Kidney tubule cell (primary cell): Measurements from ENCODE around the gene SAMSN1.
"Not testable (repeated sequence)": the region's sequence is repeated elsewhere in the genome, so short reads cannot be mapped to it uniquely, and the experiment has no call there.

Source experiments
- DNase-seq: peaks from one replicate; pipeline ENCODE4 v3.0.0-alpha.2; 2018; ENCODE audit warnings: low spot score

The SAMSN1 gene

DNA sequence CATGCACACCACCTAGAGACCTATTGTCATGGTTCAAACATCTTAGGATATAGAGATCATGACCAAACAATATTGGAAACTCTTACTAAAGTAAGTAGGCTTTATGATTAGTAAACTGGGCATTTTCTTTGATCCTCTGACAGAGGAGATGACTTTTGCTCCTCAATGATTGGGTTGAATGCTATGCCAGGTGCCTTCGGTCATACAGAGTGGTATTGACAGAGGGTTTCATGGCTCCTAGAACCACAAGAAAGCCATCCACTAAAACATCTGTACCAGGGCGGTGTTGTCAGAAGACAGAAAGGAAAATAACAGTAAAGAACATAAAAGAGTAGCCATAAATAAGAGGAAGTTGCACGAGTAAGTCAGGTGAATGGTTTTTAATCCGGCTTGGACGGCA is 20.8 kb upstream of the SAMSN1 start:
- DNase-seq: no peak

DNA sequence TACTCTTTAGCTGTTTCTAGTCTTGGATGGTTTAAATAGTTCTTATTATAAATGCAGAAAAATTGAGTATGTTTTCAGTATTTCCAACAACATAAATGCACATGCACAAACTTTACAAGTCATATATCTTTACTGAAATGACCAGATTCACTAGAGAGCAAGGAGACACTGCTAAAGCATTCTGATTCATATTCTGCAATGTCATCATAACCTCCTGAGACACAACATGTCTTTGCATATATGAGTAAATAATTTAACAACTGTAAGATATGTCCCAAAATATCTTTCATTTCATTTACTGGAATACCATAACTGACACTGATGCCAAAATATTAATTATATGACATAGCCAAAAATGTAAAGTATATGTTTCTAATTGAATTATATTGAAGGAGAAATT is 16.8 kb upstream of the SAMSN1 start:
- DNase-seq: no peak

- no peak for DNase-seq
Observed at GRCh38 chr21:14560555-14560954, 14.4 kb upstream of the SAMSN1 start.

- DNase-seq: no peak
Observed at GRCh38 chr21:14560139-14560538, 14.0 kb upstream of the SAMSN1 start.

DNA sequence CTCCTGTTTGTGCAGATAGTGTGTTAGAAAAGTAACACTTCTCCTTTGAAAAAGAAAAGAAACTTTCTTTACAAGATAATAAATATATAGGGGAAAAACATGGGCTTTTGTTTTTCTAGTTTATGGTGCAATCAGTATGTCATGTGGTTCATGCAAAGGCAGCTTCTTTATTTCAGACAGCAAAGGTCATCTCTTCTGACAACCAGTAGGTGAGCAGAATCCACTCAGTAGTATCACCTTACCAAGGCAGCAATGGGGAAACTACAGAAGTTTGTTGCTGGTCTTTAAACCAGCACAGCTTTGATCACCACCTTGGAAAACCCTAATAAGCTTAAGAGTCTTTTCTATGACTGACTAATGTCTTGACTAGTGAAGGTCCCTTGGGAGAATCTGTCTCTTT is 13.0 kb upstream of the SAMSN1 start:
- DNase-seq: no peak

DNA sequence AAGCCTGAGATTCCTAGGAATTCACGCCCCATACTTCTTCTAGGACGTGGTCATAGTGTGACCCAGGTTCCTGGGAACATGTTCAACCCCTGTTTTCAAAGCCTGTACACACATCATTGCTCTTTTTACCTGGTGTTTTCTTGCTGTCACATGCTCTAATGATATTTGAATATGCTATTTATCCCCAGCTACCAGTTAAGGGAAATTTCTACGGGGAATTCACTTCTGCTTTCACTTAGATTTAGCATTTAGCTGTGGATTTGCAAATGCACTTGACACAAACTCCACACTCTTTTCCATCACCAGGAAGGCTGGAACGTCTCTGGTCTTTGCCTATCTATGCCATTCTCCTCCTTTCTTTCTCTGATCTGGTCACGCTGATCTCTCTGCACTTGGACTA is 11.3 kb upstream of the SAMSN1 start:
- no peak for DNase-seq

- peak; percentile 26 for DNase-seq
Observed at GRCh38 chr21:14554948-14555347, 8.8 kb upstream of the SAMSN1 start.

DNA sequence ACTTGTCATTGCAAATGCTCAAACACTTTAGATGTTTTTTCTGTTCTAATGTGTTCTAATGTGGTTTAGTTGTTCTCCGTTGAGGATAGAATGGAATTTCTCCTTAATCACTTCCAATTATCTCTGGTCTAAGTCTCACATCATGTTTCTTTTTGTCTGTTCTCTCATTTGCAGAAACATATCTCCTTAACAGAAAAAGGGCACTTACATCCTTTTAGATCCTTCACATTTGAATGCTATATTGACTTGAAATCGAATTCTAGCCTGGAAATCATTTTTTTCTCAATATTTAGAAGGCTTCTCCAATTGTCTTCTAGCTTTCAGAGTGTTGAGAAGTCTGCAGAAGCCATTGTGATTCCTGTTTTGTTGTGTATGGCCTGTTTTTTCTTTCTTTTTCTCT is 7.3 kb upstream of the SAMSN1 start:
- no peak for DNase-seq

GRCh38 chr21:14551741-14552140 is 5.6 kb upstream of the SAMSN1 start:
- peak; percentile 68 for DNase-seq

DNA sequence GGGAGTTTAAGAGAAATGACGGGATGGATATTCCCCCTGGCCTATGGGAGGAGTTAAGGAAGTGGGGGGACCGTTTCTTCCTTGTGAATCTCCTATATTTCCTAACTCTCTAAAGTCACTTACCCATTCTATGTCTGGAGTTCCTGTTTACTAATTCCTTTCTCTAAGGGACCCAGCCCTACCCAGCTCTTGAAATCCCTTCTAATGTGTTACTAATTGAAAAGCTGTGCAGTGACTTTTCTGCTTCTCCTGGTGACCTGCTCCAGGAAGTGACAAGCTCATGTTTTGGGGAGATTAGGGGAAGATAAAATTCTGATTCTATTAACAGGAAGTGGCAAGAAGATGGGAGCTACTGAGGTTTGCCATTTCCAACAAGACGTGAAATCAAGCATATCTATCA is 4.0 kb upstream of the SAMSN1 start:
- peak; percentile 51 for DNase-seq

DNA sequence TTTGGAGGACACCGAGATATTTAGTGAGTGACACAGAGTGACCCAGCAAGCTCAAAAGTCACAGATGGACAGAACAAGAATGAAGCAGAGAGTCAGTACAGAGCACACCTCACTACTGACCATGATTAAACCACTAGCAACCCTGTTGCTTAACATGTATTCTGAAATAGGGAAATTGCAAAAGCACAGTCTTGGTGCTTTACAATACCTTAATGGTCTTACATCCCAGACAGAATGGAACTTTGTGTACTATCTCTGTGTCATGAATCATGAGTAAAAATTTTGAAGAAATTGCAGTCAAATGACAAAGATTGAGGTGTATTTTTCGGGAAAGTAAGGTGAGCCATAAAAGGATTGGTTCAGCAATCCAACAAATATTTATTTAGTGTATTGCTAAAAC is 2.7 kb upstream of the SAMSN1 start:
- no peak for DNase-seq

DNA sequence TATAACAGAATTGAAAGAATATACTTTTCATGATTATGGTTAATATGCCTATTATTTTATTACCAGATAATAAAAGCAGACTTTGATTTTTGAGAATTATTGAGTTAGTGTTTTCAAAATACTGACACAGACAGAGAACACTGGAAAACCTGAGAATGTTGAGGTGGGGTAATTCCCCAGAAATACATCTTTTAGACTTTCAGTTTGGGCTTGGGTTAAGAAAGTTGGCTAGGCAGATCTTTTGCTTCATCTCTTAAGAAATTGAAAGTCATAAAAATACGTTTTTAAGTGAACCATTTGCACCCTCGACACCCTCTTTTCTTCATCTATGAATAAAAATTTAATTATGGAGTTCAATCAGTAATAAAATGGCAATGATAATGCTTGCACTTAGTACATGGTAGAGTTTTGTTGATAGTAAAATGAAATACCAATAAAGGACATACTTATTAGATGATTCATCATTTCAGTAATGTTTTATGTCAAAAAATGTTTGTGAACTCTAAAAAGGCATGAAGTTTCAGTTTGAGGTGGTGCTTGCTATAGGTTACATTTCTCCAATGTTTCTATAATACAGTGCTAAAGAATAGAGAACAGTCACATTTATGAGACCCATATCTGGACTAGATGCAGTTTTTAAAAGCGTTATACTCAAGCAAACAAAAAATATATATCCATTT is 1.9 kb upstream of the SAMSN1 start:
- DNase-seq: no peak

DNA sequence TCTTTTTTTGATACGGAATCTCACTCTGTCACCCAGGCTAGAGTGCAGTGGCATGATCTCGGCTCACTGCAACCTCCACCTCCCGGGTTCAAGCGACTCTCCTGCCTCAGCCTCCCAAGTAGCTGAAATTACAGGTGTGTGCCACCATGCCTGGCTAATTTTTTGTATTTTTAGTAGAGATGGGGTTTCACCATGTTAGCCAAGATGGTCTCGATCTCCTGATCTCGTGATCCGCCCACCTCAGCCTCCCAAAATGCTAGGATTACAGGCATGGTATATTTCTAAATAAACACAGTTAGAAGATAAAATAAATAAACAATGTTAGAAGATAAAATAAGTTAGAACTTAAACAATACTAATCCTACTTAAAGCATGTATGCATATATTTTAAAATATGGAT is 604 bp upstream of the SAMSN1 start:
- DNase-seq: not testable (repeated sequence)

GRCh38 chr21:14543983-14544382 is 2.1 kb downstream of the SAMSN1 start:
- no peak for DNase-seq

DNA sequence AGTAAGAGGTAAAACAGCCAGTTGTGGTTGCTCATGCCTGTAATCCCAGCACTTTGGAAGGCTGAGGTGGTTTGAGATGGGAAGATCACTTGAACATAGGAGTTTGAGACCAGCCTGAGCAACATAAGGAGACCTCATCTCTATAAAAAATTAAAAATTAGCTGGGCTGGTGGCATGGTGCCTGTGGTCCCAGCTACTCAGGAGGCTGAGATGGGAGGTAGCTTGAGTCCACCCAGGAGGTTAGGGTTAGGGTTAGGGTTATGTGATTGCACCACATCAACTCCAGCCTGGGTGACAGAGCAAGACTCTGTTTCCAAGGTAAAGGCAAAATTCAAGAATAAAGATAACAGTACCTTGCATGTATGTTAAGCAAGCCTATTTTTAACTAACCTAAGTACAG is 3.5 kb downstream of the SAMSN1 start:
- DNase-seq: no peak

GRCh38 chr21:14541841-14542490 is 4.1 kb downstream of the SAMSN1 start:
- no peak for DNase-seq

DNA sequence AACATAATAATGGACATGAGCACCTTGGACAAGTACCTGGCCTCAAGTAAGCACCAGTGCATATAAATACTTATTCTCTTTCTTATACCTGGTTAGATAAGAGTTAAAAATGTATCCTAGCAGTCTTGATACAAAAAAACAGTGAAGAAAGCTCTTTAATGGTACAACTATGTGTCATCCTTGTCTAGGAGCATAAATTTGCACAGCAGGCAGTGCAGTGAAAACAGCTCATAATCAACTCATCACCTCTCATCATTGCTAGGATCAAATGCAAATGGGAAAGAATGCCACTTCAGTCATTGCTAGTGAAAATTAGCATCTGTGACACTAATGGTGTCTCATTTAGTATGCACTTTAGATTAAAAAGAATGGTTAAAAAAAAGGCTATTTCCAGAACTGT is 7.6 kb downstream of the SAMSN1 start:
- no peak for DNase-seq

- DNase-seq: no peak
Observed at GRCh38 chr21:14536929-14537328, 9.2 kb downstream of the SAMSN1 start.

DNA sequence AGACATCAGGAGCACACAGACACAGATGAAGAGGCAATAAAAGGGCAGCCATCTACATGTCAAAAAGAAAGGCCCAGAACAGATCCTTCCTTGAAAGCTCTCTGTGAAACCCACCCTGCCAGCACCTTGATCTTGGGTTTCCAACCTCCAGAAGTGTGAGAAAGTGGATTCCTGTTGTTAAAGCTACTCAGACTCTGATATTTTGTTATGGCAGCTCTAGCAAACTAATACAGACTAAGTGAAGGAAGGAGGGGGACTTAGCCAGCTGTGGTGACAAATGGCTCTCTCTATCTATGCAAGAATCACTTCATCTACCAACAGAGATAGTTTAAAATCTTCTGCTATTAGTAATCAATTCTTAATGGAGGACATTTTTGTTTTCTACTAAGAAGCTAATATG is 10.4 kb downstream of the SAMSN1 start:
- DNase-seq: no peak

DNA sequence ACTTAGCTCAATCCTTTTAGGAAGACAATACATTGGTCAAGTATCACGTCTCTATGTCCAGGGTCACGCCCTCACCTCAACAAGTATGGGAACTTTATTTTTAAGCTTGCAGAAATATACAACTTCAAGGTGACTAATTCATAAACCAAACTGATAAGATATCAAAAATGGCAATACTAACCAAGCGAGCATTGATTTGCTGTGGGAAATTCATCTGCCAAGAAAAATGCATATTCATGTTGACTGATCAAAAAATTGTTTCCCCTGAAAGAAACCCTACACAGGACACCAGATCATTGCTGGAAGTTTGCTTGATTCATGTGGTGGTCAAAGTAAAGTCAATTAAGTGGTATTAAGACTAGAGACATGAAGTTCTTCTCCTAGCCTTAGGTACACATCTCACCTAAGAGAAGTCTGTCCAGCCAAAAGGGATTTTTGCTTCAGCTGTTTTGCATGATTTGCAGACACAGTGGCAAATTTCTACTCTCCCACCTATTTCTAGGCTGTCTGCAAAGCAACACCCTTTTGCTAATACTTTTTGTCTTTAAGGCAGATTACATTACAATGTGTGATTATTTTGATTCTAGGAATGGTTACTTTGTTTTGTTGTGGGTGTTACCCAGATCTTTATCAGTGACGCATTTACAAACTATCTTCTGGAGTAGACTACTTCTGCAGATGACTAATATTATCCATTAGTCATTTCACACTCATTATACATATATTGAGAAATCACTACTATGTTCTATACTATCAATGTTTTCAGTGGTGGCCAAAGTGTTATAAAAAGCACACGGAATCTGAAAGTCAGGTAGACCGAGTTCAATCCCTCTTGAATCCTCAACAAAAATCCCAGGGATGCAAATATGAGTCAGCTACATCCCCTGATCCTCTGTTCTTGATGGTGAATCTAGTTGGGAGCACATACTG is 12.4 kb downstream of the SAMSN1 start:
- DNase-seq: peak; percentile 59

- no peak for DNase-seq
Observed at GRCh38 chr21:14531757-14532316, 14.3 kb downstream of the SAMSN1 start.

DNA sequence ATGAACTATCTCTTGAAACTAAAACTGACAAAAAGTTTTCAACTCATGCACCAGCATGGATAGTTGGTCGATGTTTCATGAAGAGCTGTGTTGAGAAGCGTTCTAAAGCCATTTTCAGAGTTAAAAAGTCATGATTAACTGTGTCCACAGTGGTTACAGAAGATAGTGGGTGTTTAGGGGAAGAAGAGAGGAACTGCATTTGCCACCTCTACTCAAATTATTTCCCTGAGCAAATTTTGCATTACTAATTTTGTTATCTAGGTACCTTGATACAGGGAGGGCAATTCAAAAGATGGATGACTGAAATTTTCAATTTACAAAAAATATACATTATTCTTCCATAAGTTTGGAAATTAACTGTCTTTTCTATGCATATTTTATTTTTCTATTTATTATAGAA is 15.5 kb downstream of the SAMSN1 start:
- no peak for DNase-seq

GRCh38 chr21:14528815-14529214 is 17.3 kb downstream of the SAMSN1 start:
- no peak for DNase-seq
